AG04449 (cell line): ENCODE data around the gene TMEM184B.
A peak's percentile ranks its signal among the peaks of the same experiment; 100 is the strongest.

Source experiments
- CTCF ChIA-PET: fragments of 350-600 bp; formaldehyde crosslinking; extraction: SDS; loops from one replicate; lab custom pipeline; 2021; ENCODE audit warnings: antibody characterized with exemption; lab: Yijun Ruan, JAX
- POLR2A ChIA-PET: fragments of 400-600, 350-600 bp; formaldehyde crosslinking; extraction: SDS; loops from one replicate; lab custom pipeline; 2020; ENCODE audit warnings: antibody characterized with exemption, inconsistent platforms; lab: Yijun Ruan, JAX
- DNase-seq: peaks from one replicate; pipeline ENCODE4 v3.0.0-alpha.2; 2010; ENCODE audit warnings: low read depth, low spot score
- H3K4me3 ChIP-seq: 2 replicates; pipeline ENCODE4 v1.5.1; 2011; ENCODE audit warnings: low read depth, mild to moderate bottlenecking, control low read depth, low read length
- TF ChIP-seq, protein P1 (sequence below): IDR thresholded peaks from one replicate; pipeline ENCODE4 v1.5.1; 2011; ENCODE audit warnings: mild to moderate bottlenecking, moderate library complexity, low read length, control low read depth, inconsistent platforms; ENCODE audit not compliant: insufficient read depth; ENCODE audit errors: missing control alignments

Gene TMEM184B

DNA sequence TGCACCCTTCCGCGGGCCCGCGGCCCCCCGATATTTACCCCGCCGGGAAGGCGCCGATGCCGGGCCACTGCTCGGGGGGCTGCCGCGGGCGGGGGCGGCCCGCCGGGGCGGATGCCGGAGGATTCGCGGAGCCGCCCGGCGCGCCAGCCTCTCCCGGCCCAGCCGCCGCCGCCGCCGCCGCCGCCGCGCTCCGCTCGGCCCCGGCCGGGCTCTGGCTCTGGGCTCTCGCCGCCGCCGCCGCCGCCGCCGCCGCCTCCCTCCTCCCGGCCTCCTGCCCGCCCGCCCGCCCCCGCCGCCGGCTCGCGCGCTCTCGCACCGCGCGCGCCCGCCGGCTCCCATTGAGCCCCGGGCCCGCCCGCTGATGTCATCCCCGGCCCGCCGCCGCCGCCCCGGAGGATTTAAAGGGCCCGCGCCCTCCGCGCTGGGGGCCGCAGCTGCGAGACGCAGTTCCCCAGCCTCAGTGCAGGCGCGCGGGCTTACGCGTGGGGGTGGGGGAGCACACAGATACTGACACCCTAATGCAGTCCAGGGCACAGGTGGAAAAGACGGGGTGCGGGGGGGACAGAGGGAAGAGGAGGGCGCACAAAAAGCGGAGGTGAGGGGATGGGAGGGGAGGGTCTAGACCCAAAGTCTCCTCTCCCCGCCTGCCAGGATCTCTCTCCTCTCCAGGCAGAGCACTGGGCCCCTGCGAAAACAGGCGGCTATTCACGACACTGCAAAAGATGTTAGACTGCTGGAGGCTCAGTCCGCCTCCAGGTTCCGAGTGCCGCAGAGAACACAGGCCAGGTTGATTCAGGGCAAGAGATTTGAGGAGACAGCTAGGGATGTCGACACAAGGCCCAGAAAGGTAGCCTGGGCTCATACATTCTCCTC lies 44.5 kb upstream of the TMEM184B start, which contains the start of gene CSNK1E:
Gene CSNK1E (minus strand): TSS at position 312 of the 873 bp plus-strand sequence. CDS start 3,276 bp downstream, outside the sequence.
- peak within 1 kb of the TSS; percentile 65 for H3K4me3 ChIP-seq
- ChIA-PET CTCF (interaction anchor here (0.7 to 1.2 kb wide), 2 partner anchors 36 to 265 kb away, joined by 3 read pairs; no protein-coding TSS in a partner anchor), POLR2A (interaction anchor here (0.6 to 1.5 kb wide), 5 partner anchors 11 to 249 kb away, joined by 3 to 7 read pairs (median 3); partner anchors contain the start of gene MAFF)
- TF ChIP-seq, protein P1, sequence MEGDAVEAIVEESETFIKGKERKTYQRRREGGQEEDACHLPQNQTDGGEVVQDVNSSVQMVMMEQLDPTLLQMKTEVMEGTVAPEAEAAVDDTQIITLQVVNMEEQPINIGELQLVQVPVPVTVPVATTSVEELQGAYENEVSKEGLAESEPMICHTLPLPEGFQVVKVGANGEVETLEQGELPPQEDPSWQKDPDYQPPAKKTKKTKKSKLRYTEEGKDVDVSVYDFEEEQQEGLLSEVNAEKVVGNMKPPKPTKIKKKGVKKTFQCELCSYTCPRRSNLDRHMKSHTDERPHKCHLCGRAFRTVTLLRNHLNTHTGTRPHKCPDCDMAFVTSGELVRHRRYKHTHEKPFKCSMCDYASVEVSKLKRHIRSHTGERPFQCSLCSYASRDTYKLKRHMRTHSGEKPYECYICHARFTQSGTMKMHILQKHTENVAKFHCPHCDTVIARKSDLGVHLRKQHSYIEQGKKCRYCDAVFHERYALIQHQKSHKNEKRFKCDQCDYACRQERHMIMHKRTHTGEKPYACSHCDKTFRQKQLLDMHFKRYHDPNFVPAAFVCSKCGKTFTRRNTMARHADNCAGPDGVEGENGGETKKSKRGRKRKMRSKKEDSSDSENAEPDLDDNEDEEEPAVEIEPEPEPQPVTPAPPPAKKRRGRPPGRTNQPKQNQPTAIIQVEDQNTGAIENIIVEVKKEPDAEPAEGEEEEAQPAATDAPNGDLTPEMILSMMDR, result no peak
- no peak for DNase-seq

- DNase-seq, result no peak
- ChIA-PET POLR2A (no interaction called here), CTCF (interaction anchor here (1.0 kb wide), 1 partner anchor 21 kb away, joined by 3 read pairs; no protein-coding TSS in a partner anchor)
- H3K4me3 ChIP-seq, result peak overlapping the region; percentile 65
- TF ChIP-seq, protein P1, result no peak
These were observed 43.7 kb upstream of the TMEM184B start for GRCh38 chr22:38316364-38317121.

DNA sequence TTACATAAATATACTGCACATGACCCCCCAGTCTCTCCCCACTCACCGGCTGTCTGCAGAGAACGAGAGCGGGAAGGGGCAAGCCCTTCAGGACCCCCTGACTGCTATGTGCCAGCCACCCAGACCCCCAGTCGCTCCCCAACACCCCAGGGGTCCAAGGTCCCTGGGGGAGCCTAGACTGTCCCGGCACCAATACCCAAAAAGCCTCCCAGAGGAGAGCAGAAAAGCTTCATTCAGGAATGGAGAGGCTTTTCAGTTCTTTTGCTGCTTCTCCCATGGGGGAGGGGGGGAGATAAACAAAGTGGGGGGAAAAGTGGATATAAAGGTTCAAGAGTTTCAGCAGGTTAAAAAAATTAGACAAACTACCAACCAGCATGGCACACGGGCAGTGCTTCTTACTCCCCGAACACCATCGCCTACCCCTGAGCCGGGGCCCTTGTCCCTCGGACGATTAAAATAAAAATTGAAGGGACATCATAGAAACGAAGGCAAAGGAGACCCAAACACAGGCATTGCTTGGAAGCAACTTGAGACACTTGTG lies 43.1 kb upstream of the TMEM184B start:
- peak overlapping the region; percentile 65 for H3K4me3 ChIP-seq
- DNase-seq, result no peak
- CTCF ChIA-PET, result interaction anchor here (1.0 kb wide), 1 partner anchor 20 kb away, joined by 3 read pairs; no protein-coding TSS in a partner anchor
- POLR2A ChIA-PET, result interaction anchor here (1.2 kb wide), 1 partner anchor 12 kb away, joined by 4 read pairs; no protein-coding TSS in a partner anchor
- TF ChIP-seq, protein P1, result no peak

DNA sequence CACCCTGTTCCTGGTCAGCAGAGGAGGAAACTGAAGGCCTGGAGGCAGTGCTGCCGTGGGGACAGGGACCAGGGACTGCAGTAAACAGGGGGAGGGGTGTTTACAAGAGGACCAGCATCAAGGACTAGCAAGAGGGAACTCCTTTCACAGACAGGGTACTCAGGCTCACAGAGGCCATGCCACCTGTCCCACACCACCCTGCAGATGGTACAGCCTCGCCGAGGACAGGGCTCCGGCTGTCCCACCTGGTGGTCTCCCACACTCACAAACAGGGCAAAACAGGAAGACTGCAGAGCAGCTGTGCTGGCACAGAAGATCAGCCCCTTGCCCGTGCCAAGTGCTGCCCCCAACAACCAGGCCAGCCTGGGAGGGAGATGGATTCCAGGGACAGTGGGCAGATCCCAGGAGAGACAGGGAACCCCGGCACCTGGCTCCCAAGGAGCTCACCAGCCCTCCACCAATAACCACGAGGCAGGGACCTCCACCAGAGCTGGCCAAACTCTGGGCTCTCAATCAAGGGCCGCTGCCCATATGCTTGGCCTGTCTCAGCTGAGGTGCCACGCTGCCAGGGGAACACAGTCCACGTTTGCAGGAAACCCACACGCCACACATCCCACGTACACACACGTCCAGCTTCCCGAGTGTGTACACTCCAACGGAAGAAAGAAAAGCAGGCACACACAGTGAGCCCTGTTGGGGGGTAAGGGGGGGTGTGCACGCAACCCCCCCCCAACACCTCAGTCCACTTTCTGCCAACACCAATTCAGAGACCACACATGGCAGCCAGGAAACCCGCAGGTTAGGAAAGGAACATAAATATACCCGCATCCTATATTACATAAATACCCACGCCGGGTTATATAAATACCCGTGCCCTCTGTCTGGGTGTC lies 42.4 kb upstream of the TMEM184B start:
- ChIA-PET POLR2A (interaction anchor here (1.2 kb wide), 1 partner anchor 12 kb away, joined by 4 read pairs; no protein-coding TSS in a partner anchor), CTCF (interaction anchor here (1.0 kb wide), 1 partner anchor 19 kb away, joined by 3 read pairs; no protein-coding TSS in a partner anchor)
- TF ChIP-seq, protein P1, result no peak
- peak overlapping the region; percentile 65 for H3K4me3 ChIP-seq
- DNase-seq, result no peak
